GM18870 (cell line): ENCODE data around the gene PRPSAP1.
"Not testable (repeated sequence)": the region's sequence is repeated elsewhere in the genome, so short reads cannot be mapped to it uniquely, and the experiment has no call there.

Experiments used
- ATAC-seq: cut with Tn5 transposase; IDR thresholded peaks from one replicate; pipeline ENCODE4 v1.9.1; 2021; ENCODE audit warnings: moderate library complexity; ENCODE audit not compliant: unreplicated experiment

The PRPSAP1 gene

GRCh38 chr17:76327696-76328095 lies 26.0 kb downstream of the PRPSAP1 start:
- ATAC-seq: no peak

GRCh38 chr17:76326306-76326705 lies 27.4 kb downstream of the PRPSAP1 start:
- no peak for ATAC-seq

- ATAC-seq: no peak
Observed at GRCh38 chr17:76318586-76318985, 35.1 kb downstream of the PRPSAP1 start.

- no peak for ATAC-seq
Observed at GRCh38 chr17:76317535-76317934, 36.2 kb downstream of the PRPSAP1 start.

GRCh38 chr17:76314392-76315227 lies 39.1 kb downstream of the PRPSAP1 start:
- no peak for ATAC-seq

GRCh38 chr17:76312735-76313134 lies 41.0 kb downstream of the PRPSAP1 start:
- no peak for ATAC-seq

- ATAC-seq: no peak
Observed at GRCh38 chr17:76309461-76309860, 44.3 kb downstream of the PRPSAP1 start.

- no peak for ATAC-seq
Observed at GRCh38 chr17:76307966-76308338, 45.8 kb downstream of the PRPSAP1 start, which contains the start of gene QRICH2. TSS of gene QRICH2 (minus strand) at chr17:76308276. CDS start at chr17:76307998, 278 bp downstream.

GRCh38 chr17:76307299-76307965 lies 46.3 kb downstream of the PRPSAP1 start:
- ATAC-seq: no peak

GRCh38 chr17:76305135-76305454 lies 48.6 kb downstream of the PRPSAP1 start:
- ATAC-seq: not testable (repeated sequence)

GRCh38 chr17:76304226-76305134 lies 49.2 kb downstream of the PRPSAP1 start:
- ATAC-seq: no peak

- no peak for ATAC-seq
Observed at GRCh38 chr17:76297436-76297835, 56.3 kb downstream of the PRPSAP1 start.

GRCh38 chr17:76296889-76297288 lies 56.8 kb downstream of the PRPSAP1 start:
- ATAC-seq: no peak

- no peak for ATAC-seq
Observed at GRCh38 chr17:76296186-76296585, 57.5 kb downstream of the PRPSAP1 start.

- ATAC-seq: no peak
Observed at GRCh38 chr17:76293106-76293505, 60.6 kb downstream of the PRPSAP1 start.

- ATAC-seq: no peak
Observed at GRCh38 chr17:76292567-76292966, 61.1 kb downstream of the PRPSAP1 start.

GRCh38 chr17:76281573-76282371 lies 71.9 kb downstream of the PRPSAP1 start:
- ATAC-seq: no peak

- ATAC-seq: no peak
Observed at GRCh38 chr17:76280650-76281049, 73.1 kb downstream of the PRPSAP1 start.

GRCh38 chr17:76279742-76280287 lies 73.9 kb downstream of the PRPSAP1 start:
- no peak for ATAC-seq
